Measurements from ENCODE around the gene SASH1.

GRCh38 chr6:148443798-148444560 lies 101.3 kb downstream of the SASH1 start:
- no peak for TF ChIP-seq CTCF (IDR thresholded peaks at IDR 0.05 in 2 of 3, conservative IDR thresholded peaks at IDR 0.05 in 1 of 3; ENCODE audit: borderline replicate concordance in 1 of 3, insufficient read depth in 1 of 3, low read depth in 2 of 3, low read length in 2 of 3)
- TF ChIP-seq MAX (IDR thresholded peaks at IDR 0.05): no peak
- TF ChIP-seq EZH2 (IDR thresholded peaks at IDR 0.05): no peak
- TF ChIP-seq ELF1 (IDR thresholded peaks at IDR 0.05; ENCODE audit: borderline replicate concordance, low read depth): no peak
- TF ChIP-seq EZH2phosphoT487 (IDR thresholded peaks at IDR 0.05; ENCODE audit: borderline replicate concordance): no peak
- no peak for TF ChIP-seq POLR2AphosphoS5 (IDR thresholded peaks at IDR 0.05; ENCODE audit: low read depth, low read length)
